NK-92 (cell line): ENCODE data around the gene GDPD4.

Experiments used
- DNase-seq: peaks from one replicate; lab custom pipeline; 2025; ENCODE audit not compliant: unreplicated experiment; lab: John Stamatoyannopoulos, UW

GDPD4 gene

DNA sequence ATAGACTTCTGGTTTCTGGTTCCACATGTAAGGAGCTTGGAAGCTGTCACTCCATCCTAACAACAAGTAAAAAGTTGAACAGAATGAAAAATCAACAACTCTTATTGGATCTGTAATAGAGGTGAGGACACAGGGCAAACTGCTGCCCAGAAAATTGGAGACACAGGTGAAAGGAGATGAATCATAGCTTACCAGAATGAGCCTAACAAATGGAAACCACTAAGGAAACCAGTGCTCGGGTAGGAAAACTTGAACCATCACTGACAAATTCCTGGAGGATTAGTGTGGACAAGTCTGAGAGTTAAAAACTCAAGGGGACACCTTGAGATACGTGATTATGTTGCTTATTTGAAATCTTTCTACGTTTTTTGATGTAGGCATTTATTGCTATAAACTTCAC, 52.1 kb downstream of the GDPD4 start:
- DNase-seq = no peak

DNA sequence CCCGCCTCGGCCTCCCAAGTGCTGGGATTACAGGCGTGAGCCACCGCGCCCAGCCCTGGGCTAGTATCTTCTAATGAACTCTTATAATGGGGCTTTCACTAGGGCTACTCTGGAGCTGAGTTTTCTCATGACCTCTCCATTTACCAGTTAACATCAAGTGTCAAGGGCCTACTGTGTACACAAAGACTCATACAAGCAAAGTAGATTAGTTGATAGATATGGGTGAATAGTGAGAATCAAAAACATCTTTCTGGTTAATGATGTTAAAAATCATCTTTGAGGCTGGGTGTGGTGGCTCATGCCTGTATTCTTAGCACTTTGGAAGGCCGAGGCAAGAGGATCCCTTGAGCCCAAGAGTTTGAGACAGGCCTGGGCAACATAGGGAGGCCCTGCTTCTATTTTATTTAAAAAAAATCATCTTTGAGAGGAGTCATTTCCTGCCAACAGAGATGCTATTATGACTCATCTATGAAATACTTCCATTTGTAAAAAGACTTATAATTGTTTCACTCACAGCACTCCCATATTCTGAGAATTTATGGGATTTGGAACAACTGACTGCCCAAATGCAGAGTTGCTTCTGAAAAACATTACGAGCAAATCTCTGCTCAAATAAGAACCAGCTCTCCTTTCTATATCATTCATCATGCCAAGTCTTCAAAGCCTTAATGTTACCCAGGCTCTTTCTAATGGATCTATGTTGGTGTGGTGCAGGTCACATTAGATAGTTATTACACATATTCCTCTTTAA, 57.0 kb downstream of the GDPD4 start:
- DNase-seq = no peak

DNA sequence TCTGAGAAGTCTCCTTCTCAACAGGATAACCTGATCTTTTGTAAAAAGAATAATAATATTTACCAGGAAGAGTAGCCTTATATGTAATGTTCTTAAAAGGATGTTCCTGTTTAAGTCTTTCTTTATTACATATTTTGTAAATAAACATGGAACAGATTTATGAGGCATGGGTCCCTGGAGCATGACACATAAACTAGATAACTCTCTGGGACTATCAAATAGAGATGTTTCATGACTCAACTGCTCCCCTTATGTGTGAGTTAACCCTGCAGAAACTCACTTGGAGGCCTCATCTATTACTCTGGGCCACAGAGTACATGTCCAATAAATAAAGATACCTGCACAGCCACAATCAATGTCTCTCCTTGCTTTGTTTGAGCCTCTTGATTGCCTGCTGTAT, 64.6 kb downstream of the GDPD4 start:
- DNase-seq = no peak

DNA sequence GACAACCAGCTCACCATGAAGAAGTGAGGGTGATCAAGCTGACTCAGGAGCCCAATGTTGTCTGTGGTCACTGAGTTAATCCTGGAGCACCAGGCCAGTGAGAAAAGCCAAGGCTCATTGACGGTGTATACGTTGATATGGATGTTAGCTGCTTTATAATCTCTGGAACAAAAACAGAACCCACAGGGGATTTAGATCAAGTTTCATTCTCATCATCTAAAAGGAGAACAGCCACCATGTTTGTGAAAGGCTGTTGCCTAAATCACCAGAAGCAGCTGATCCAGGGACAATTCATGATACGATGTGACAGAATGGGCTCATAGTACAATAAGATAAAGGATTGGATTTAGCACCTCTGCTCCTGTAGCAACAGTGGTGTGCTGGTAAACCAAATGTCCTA, 68.5 kb downstream of the GDPD4 start:
- DNase-seq = no peak

DNA sequence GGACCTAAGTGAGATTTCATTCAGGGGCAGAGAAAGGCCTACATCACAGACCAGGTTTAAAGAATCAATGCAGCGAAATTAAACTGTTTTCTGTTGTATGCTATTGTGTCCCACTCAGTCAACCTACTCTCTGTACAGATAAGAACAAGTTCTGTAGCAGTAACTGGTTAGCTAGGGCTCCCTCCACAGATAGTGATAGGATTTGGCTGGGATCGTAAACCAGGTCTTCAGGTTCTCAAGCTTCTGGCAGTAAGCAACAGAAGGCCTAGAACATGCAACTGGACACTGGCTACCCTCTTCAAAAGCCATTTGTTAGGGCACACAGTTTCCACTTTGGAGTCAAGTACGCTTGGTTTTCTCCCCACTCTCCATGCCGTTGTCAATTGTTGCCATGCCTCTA, 69.2 kb downstream of the GDPD4 start:
- no peak for DNase-seq

DNA sequence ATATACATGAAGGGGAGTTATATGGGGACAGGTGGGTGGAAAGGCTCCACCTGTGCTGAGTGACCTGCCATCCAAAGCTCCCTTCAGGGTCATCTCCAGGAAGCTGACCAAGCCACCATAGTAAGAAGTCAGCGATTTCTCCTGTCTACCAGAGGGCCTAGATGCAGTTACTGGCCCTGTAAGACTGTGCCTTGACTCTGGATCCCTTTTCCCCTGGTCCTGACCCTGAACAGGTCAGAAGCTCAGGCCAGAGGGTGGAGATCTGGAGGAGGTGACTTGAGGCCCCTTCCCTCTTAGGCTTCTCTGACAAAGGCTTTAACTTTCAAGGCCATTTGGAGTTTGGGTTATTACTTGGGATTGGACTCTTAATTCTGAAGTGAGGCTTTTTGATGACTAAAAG, 69.7 kb downstream of the GDPD4 start:
- no peak for DNase-seq

DNA sequence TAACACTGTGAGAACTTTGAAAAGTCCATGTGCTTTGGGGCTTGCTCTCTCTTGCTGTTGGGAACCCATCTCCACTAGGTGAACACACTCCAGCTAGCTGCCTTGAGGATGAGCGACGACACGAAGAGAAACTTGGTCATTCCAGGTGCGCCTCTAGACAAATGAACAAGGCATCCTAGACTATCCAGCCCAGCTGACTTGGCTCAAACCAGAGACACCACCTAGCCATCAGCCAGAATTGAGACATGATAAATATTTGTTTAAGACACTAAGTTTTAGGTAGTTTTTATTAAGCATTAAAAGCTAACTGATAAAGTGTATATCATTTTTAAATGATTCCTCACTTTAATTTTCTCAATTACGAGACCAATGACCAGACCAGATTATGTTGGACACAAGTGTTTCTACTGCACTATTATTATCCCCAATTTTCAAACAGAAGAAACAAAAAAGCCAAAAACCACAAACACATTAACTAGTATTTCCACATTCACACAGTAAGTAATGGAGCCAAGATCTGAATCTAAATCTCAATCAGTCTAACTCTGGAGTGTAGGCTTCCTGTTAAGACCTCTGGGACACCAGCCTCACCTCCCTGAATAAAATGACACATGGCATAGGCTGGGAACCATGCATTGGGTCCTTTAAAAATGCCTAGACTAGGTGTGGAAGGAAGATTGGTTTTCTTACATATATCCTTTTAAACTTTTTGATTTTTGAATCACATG, 70.4 kb downstream of the GDPD4 start:
- DNase-seq = no peak

DNA sequence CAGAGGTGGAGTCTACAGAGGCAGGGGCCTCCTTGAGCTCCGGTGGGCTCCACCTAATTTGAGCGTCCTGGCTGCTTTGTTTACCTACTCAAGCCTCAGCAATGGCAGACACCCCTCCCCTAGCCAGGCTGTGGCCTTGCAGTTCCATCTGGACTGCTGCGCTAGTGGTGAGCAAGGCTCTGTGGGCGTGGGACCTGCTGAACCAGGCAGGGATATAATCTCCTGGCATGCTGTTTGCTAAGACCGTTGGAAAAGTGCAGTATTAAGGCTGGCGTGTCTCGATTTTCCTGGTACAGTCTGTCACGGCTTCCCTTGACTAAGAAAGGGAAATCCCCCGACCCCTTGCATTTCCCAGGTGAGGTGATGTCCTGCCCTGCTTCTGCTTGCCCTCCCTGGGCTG, 77.7 kb downstream of the GDPD4 start:
- no peak for DNase-seq

DNA sequence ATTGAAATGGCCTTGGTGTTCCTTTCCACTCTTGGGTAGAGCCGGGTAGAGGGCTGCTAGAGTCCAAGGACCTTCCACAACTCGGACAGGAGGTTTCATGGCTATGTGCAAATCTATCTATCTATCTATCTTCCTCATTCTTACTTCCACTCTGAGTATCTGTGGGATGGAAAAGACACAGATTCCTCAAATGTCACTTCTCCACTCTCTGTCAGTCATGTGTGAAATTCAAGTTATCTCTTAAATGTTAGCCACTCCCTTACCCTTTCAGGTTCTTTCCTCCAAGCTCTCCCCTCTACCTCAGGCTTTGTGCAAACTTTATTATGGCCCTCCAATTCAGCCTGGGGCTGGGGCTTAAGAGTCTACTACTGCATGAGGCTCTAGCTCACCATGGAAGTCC, 84.3 kb downstream of the GDPD4 start:
- no peak for DNase-seq

DNA sequence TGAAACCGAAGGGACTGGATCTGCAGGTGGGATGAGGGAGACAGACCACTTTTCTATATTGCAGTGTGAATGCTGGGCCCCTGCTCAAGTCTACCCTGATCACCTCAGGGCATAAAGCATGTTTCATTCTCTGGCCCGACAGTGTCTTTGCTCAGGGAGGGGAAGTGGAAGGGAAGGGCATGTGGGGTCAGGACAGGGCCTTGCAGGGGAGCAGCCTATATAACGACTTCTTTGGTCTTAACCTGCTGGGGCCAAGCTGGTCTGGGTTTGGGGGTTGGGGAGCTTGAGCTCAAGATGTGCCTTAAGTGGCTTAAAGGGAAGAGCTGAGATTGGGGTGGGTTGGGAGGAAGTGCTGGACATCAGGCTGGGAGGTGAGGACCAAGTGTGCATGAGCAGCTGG, 86.4 kb downstream of the GDPD4 start:
- no peak for DNase-seq

DNA sequence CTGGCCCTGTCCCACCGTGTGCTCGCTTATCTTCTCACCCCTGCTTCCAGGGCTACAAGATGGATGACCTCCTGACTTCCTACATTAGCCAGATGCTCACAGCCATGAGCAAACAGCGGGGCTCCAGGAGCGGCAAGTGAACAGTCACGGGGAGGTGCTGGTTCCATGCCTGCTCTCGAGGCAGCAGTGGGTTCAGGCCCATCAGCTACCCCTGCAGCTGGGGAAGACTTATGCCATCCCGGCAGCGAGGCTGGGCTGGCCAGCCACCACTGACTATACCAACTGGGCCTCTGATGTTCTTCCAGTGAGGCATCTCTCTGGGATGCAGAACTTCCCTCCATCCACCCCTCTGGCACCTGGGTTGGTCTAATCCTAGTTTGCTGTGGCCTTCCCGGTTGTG, 86.9 kb downstream of the GDPD4 start:
- no peak for DNase-seq

DNA sequence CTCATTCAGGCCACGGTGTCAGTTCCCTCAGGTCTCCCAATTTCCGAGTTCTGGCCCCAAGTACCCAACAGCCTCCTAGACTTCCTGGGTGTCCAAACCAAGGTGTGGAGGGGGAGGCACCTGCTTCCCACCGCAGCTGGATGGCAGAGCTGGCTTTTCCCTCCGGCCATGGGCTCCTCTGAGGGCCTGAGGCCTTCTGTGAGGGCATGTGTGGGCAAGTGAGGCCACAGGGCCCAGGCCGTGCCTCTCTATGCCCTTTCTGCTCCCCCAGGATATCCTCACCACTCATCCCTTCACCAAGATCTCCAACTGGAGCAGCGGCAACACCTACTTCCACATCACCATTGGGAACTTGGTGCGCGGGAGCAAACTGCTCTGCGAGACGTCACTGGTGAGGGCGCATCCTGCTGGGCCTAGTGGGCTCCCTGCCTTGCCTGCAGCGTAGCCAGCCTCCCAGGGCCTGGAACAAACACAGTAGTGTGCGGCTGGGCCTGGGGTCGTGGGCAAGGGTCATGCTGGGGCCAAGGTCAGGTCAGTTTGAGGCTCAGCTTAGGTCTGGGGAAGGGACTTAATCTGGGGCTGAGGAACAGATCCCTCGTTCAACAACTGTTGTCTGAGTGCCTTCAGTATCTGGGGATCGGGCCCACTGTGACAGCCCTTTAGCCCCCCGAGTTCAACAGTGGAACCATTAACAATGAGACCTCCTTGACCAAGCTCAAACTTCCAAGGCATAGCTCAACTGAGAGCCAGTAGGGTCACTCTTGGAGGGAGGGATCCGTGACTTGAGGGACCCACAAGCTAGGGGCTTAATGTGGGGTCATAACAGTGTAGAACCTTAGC, 87.7 kb downstream of the GDPD4 start:
- no peak for DNase-seq

DNA sequence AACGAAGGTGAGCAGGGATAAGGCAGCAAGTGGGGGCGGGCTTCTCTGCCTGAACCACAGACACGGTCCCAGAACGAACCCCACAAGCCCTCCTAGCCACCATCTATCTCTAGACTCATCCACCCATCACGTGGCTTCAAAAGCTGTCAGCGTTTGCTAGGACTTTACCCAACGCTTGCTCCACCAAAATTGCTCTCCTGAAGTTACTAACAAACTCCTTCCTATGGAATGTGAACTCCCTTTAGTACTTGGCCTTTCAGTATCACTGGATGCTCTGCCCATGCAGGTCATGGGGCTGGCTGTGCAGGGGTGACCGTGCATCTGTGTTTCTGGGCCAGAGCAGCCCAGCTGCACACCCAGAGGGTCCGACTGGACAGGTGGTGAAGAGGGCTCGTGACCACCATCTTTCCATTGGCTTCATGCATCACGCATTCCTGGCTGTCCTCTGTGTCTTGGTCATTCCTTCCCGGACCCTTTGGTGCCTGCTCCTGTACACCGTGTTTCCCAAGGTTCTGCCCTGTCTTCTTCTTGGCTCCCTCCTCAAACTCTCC, 88.4 kb downstream of the GDPD4 start:
- DNase-seq = no peak

DNA sequence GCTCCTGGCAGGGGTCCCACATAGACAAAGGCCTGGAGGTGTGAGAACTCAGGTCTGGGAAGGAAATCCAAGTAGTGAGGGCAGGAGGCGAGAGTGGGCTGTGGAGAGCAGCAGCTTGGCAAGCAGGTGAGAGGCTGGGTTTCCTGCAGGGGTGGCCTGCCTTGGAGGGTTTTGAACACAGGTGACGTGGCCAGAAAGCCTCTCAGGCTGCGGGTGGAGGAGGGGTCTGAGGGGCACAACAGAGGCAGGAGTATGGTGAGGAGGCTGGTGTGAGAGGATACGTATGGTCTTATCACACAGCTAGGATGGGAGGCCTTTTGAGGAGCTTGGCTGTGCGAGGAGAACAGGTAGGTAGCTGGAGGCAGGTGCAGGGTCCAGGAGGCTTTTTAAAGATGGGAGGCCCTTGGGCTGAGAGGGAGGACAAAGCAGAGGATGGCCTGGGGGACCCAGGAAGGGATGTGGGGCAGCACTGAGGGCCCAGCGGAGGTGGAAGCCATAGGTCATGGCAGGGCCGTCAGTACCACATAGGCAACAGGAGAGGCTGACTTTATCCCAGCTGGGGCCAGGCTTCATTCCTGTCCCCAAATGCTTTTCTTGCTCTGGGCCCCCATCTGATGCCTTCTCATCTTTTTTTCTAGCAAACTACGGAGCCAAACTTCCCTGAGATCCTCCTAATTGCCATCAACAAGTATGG, 89.0 kb downstream of the GDPD4 start:
- DNase-seq = no peak

DNA sequence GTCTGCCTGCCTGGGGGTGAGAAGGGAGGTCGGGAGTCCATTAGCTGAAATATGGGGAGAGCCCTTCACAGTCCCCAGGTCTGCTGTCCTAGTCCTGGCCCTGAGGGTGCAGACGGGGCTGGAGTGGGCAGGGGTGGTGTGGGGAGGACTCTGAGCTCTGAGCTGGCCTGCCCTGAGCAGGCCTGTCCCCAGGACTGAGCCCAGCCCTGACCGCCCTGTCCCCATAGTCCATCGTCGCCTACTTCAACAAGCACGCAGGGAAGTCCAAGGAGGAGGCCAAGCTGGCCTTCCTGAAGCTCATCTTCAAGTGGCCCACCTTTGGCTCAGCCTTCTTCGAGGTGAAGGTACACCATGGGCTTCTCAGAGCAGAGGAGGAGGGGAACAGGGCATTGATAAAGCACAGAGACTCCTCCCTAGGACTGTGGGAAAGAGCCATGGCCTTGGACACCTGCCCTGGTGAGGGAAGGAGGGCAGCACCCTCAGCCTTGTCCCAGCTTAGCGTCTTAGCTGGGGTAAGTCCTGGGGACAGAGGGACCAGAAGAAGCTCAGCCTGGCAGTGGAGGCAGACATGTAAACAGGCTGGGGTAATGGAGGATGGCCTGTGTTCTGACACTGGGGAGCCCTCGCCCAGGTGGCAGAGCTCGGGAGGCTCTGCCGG, 89.8 kb downstream of the GDPD4 start:
- no peak for DNase-seq

DNA sequence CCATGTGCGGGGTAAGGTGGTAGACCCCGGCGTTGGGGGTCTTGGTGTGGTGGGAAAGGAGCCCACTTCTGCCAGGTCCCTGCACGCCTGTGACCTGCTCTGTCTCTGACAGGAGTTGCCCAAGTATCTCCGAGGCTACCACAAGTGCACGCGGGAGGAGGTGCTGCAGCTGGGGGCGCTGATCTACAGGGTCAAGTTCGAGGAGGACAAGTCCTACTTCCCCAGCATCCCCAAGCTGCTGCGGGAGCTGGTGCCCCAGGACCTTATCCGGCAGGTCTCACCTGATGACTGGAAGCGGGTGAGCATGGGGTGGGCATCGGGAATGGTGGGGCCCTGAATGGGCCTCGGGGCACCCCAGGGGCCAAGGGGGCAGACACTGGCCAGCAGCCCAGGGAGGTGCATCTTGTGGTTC, 90.4 kb downstream of the GDPD4 start:
- DNase-seq = no peak

DNA sequence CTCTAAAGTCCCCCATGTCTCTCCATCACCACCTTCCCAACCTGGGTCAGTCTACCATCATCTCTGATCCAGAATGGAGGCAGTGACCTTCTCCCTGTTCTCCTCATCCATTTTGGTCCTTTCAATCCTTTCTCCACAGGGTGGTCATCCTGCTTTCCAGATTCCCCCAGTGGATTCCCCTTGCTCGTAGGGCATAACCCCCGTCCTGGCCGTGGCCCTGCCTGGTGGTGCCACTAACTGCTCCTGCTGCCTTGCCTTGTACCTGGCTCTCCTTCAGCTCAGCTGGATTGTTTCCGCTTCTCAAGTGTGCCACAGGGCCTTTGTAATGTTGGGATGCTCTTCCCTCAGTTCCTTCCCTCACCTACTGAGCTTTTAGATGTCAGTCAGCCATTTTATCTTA, 91.8 kb downstream of the GDPD4 start:
- DNase-seq = no peak

DNA sequence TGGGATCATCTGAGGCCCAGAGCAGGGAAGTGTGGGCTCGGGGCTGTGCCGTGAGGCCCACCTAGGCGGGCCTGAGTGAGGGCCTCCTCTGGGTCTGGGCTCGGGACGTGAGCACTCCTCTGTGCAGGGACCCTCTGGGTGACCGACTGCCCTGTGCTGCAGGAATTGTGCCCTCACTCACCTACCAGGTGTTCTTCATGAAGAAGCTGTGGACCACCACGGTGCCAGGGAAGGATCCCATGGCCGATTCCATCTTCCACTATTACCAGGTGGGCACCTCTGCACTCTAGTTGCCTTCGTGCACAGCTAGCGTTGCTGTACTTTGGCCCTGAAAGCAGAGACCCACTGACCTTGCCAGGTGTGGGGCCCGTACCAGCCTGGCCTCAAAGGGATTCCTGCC, 93.0 kb downstream of the GDPD4 start:
- DNase-seq = no peak

DNA sequence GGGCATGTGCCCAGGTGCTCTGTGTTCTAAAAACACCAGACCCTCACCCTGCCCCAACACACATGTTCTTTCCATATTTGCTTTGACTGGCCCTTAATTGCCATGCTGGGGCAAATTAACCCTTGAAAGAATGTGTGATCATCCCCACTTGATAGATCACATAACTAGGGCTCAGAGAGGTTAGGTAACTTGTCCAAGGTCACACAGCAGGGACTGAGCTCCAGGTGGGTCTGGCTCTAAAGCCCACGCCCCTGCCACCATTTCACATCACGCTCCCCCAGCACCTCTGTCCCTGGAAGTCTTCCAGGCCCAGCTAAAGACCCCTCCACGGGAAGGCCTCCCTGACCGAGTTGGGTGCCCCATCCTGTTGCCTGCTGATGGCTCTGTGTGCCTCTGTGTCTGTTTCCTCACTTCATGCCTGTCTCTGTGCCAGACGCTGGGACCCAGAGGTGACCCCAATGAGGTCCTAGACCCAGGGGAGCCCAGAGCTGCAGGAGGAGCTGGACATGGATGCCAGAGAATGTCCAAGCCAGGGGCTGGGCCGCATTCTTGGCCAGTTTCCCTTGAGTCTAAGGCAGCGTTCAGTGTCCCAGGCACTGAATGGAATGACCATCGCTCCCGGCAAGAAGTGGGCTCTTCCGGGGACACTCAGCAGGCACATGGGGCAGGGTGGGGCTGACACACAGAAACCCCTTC, 93.7 kb downstream of the GDPD4 start:
- no peak for DNase-seq

DNA sequence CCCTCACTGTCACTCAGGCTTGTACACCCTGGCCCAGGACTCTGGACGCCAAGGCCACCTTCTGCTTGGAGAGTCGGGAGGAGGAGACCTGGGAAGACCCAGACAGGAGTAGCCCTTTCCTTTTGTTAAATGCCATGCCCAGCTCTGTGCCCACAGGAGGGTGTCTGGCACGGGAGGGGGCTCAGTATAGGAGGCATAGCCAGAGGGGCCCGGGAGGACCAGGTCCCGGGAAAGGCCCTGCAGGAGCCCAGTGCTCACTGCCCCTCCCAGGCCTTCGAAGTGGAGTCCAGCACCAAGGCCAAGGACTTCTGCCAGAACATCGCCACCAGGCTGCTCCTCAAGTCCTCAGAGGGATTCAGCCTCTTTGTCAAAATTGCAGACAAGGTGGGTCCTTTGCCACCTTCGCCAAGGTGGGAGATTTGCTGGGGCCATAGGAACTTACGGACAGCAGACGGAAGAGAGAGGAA, 94.4 kb downstream of the GDPD4 start:
- no peak for DNase-seq
